Measurements from ENCODE around the gene ELP1.

DNA sequence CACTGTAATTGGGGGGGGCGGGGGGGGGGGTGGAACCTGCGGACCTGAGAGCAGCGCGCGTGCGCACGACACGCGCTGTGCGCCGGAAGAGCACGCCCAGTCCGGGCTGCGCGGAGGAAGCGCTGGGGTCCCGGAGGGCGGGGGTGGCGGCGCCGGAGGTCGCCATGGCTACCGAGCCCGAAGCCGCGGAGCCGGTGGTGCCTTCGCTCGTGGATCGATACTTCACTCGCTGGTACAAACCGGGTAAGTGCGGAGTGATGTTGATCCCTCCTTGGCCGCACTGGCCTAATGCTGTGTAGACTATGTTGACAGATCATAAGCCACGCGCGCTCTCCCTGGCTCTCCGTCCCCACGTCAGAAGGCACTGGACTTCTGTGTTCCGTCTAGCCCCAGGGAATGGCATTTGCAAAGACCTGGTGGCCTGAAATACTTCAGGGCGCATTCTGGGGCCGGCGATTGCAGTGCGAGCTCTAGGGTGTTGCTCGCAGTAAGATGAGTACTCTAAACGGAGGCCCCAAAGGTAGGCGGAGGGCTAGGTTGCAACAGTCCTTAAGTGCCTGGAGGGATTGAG is 484 bp upstream of the ELP1 start, which contains the start of gene ABITRAM:
- TF ChIP-seq, protein P1, sequence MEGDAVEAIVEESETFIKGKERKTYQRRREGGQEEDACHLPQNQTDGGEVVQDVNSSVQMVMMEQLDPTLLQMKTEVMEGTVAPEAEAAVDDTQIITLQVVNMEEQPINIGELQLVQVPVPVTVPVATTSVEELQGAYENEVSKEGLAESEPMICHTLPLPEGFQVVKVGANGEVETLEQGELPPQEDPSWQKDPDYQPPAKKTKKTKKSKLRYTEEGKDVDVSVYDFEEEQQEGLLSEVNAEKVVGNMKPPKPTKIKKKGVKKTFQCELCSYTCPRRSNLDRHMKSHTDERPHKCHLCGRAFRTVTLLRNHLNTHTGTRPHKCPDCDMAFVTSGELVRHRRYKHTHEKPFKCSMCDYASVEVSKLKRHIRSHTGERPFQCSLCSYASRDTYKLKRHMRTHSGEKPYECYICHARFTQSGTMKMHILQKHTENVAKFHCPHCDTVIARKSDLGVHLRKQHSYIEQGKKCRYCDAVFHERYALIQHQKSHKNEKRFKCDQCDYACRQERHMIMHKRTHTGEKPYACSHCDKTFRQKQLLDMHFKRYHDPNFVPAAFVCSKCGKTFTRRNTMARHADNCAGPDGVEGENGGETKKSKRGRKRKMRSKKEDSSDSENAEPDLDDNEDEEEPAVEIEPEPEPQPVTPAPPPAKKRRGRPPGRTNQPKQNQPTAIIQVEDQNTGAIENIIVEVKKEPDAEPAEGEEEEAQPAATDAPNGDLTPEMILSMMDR (IDR thresholded peaks at IDR 0.05; ENCODE audit: poor library complexity): no peak
- TF ChIP-seq EZH2 (IDR thresholded peaks at IDR 0.05; ENCODE audit: borderline replicate concordance): no peak

Measured in hepatocyte (in vitro differentiated cells).